K562 (cell line): Measurements from ENCODE around the gene FANCD2. TPM values are rescaled to one million over a fixed set of nuclear protein-coding genes. Genes with fewer than 3 reads are reported as not detected.

Experiments used
- CREB1 ChIP-seq, 2 experiments: sonication (generic) in 1 of 2; formaldehyde crosslinking in 1 of 2; IDR thresholded peaks; 2 replicates each; pipeline versions ENCODE4 v1.6.1 to v1.8.0; 2012 to 2022; ENCODE audit warnings: inconsistent platforms in 1 of 2, mild to moderate bottlenecking in 1 of 2, missing genetic modification reagents in 1 of 2, moderate library complexity in 1 of 2
- MAZ ChIP-seq, 2 experiments: fragments of 450-650 bp in 1 of 2; sonication (generic) in 1 of 2; formaldehyde crosslinking; IDR thresholded peaks in 1 of 2; conservative IDR thresholded peaks in 1 of 2; 2 replicates each; pipeline versions ENCODE4 v1.4.0 to v1.5.0; 2020; ENCODE audit warnings: mild to moderate bottlenecking in 1 of 2, missing genetic modification reagents in 1 of 2
- MTA1 ChIP-seq: fragments of 450-650 bp; IDR thresholded peaks from 2 replicates; pipeline ENCODE4 v1.6.1; 2017; ENCODE audit warnings: borderline replicate concordance
- PHB2 ChIP-seq: fragments of 450-650 bp; IDR thresholded peaks from 2 replicates; pipeline ENCODE4 v1.6.1; 2017; ENCODE audit warnings: low read depth
- RHOXF2B ChIP-seq: fragments of 250-450 bp; sonication (Bioruptor Pico); conservative IDR thresholded peaks from 2 replicates; pipeline ENCODE4 v1.5.1; 2021
- ZBED1 ChIP-seq: IDR thresholded peaks from 2 replicates; pipeline ENCODE4 v1.6.1; 2014
- ZFPM2 ChIP-seq: fragments of 250-450 bp; sonication (Bioruptor Pico); IDR thresholded peaks from 2 replicates; pipeline ENCODE4 v1.5.1; 2022; ENCODE audit warnings: mild to moderate bottlenecking
- ZNF408 ChIP-seq: fragments of 250-450 bp; sonication (Bioruptor Pico); IDR thresholded peaks from 2 replicates; pipeline ENCODE4 v1.4.0; 2020; ENCODE audit warnings: low read depth, mild to moderate bottlenecking, moderate library complexity
- polyA plus RNA-seq, 8 experiments: library from polyadenylated mRNA; depleted of rRNA in 4 of 8; stranded (reverse) in 5 of 8; unstranded in 3 of 8; fragments of >200 nt; fragmentation: Nextera tagmentation in 2 of 8; fragmentation: Illumina TruSeq in 1 of 8; extraction: Ambion mirVana in 2 of 8; extraction: Trizol in 1 of 8; gene quantifications; 2 replicates each; pipeline versions ENCODE4 v1.2.1 to v1.2.3, GENCODE V29; 2011 to 2014; ENCODE audit warnings: inconsistent platforms in 1 of 8, missing spikeins in 1 of 8
- total RNA-seq, 7 experiments: library from RNA; depleted of rRNA in 6 of 7; stranded (reverse); fragments of >200 nt in 6 of 7; fragmentation: Illumina TruSeq in 2 of 7; extraction: Trizol in 2 of 7; gene quantifications; 2 replicates each; pipeline versions ENCODE4 v1.2.1 to v1.2.3, GENCODE V29; 2011 to 2021; ENCODE audit warnings: low replicate concordance in 1 of 7
- TF ChIP-seq, protein P1 (sequence below): sonication (generic); formaldehyde crosslinking; IDR thresholded peaks from 2 replicates; pipeline ENCODE4 v1.8.0; 2023; ENCODE audit warnings: mild to moderate bottlenecking, missing genetic modification reagents
- TF ChIP-seq, protein P2 (sequence below): fragments of 450-650 bp; IDR thresholded peaks from 2 replicates; pipeline ENCODE4 v1.6.1; 2016; ENCODE audit warnings: mild to moderate bottlenecking, moderate library complexity
- TF ChIP-seq, protein P3 (sequence below): fragments of 450-650 bp; formaldehyde crosslinking; IDR thresholded peaks from 2 replicates; pipeline ENCODE4 v1.4.0; 2022; ENCODE audit warnings: mild to moderate bottlenecking, moderate library complexity

FANCD2 gene
- total and polyA plus RNA-seq, 9 of the 15 experiments (the other 6 are each of a cell fraction or from before 2014, with no cell fraction given) = 59.4 to 137 (median 96.1) TPM

DNA sequence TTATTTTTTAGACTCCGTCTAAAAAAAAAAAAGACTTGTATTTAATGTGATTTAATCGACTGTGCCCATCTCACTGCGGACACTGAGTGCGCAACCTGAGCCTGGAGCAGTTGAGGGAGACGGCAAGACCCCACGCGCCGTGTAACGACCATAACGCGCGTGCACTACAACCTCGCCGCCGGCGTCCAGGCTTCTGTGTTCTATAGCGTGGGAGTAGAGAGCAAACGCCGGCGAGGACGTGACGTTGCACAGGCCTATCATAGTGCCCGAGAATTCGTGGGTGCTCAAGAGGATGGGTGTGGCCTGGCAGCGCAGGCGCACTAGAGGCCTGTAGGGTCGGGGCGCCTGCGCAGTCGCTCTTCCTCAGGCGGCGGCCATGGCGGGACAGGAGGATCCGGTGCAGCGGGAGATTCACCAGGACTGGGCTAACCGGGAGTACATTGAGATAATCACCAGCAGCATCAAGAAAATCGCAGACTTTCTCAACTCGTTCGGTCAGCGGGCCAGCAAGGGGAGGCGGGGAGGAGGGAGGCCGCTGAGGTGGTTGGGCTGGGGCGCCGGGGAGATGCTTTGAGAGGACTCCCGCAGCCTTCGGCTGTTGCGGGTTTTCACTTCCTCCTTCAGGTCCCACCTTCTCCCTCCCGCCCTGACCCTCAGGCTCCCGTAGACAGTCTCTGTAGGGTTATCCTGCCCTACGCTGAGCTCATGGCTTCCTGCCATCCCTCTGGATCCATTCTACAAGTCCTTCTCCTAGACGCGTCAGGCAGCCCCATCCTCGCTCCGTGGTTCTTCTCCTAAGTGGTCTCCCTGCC, 89.3 kb downstream of the FANCD2 start, which contains the start of gene BRK1 (continued):
- TF ChIP-seq, protein P1, sequence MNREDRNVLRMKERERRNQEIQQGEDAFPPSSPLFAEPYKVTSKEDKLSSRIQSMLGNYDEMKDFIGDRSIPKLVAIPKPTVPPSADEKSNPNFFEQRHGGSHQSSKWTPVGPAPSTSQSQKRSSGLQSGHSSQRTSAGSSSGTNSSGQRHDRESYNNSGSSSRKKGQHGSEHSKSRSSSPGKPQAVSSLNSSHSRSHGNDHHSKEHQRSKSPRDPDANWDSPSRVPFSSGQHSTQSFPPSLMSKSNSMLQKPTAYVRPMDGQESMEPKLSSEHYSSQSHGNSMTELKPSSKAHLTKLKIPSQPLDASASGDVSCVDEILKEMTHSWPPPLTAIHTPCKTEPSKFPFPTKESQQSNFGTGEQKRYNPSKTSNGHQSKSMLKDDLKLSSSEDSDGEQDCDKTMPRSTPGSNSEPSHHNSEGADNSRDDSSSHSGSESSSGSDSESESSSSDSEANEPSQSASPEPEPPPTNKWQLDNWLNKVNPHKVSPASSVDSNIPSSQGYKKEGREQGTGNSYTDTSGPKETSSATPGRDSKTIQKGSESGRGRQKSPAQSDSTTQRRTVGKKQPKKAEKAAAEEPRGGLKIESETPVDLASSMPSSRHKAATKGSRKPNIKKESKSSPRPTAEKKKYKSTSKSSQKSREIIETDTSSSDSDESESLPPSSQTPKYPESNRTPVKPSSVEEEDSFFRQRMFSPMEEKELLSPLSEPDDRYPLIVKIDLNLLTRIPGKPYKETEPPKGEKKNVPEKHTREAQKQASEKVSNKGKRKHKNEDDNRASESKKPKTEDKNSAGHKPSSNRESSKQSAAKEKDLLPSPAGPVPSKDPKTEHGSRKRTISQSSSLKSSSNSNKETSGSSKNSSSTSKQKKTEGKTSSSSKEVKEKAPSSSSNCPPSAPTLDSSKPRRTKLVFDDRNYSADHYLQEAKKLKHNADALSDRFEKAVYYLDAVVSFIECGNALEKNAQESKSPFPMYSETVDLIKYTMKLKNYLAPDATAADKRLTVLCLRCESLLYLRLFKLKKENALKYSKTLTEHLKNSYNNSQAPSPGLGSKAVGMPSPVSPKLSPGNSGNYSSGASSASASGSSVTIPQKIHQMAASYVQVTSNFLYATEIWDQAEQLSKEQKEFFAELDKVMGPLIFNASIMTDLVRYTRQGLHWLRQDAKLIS (CRISPR knock-in tag) = peak; percentile 79
- TF ChIP-seq PHB2 (no peak), CREB1 (IDR thresholded peaks at IDR 0.05) (peak; percentile 92), CREB1 (CRISPR knock-in tag; IDR thresholded peaks at IDR 0.05) (peak; percentile 94), ZBED1 (peak; percentile 61; the same call in 1 of the 2 replicates), MAZ (CRISPR knock-in tag; conservative IDR thresholded peaks at IDR 0.05 in 1 of 2, IDR thresholded peaks at IDR 0.05 in 1 of 2) (peak; percentile 51 to 60), ZFPM2 (CRISPR knock-in tag) (no peak), RHOXF2B (CRISPR knock-in tag) (no peak), MTA1 (no peak), ZNF408 (no peak)
- TF ChIP-seq, protein P2, sequence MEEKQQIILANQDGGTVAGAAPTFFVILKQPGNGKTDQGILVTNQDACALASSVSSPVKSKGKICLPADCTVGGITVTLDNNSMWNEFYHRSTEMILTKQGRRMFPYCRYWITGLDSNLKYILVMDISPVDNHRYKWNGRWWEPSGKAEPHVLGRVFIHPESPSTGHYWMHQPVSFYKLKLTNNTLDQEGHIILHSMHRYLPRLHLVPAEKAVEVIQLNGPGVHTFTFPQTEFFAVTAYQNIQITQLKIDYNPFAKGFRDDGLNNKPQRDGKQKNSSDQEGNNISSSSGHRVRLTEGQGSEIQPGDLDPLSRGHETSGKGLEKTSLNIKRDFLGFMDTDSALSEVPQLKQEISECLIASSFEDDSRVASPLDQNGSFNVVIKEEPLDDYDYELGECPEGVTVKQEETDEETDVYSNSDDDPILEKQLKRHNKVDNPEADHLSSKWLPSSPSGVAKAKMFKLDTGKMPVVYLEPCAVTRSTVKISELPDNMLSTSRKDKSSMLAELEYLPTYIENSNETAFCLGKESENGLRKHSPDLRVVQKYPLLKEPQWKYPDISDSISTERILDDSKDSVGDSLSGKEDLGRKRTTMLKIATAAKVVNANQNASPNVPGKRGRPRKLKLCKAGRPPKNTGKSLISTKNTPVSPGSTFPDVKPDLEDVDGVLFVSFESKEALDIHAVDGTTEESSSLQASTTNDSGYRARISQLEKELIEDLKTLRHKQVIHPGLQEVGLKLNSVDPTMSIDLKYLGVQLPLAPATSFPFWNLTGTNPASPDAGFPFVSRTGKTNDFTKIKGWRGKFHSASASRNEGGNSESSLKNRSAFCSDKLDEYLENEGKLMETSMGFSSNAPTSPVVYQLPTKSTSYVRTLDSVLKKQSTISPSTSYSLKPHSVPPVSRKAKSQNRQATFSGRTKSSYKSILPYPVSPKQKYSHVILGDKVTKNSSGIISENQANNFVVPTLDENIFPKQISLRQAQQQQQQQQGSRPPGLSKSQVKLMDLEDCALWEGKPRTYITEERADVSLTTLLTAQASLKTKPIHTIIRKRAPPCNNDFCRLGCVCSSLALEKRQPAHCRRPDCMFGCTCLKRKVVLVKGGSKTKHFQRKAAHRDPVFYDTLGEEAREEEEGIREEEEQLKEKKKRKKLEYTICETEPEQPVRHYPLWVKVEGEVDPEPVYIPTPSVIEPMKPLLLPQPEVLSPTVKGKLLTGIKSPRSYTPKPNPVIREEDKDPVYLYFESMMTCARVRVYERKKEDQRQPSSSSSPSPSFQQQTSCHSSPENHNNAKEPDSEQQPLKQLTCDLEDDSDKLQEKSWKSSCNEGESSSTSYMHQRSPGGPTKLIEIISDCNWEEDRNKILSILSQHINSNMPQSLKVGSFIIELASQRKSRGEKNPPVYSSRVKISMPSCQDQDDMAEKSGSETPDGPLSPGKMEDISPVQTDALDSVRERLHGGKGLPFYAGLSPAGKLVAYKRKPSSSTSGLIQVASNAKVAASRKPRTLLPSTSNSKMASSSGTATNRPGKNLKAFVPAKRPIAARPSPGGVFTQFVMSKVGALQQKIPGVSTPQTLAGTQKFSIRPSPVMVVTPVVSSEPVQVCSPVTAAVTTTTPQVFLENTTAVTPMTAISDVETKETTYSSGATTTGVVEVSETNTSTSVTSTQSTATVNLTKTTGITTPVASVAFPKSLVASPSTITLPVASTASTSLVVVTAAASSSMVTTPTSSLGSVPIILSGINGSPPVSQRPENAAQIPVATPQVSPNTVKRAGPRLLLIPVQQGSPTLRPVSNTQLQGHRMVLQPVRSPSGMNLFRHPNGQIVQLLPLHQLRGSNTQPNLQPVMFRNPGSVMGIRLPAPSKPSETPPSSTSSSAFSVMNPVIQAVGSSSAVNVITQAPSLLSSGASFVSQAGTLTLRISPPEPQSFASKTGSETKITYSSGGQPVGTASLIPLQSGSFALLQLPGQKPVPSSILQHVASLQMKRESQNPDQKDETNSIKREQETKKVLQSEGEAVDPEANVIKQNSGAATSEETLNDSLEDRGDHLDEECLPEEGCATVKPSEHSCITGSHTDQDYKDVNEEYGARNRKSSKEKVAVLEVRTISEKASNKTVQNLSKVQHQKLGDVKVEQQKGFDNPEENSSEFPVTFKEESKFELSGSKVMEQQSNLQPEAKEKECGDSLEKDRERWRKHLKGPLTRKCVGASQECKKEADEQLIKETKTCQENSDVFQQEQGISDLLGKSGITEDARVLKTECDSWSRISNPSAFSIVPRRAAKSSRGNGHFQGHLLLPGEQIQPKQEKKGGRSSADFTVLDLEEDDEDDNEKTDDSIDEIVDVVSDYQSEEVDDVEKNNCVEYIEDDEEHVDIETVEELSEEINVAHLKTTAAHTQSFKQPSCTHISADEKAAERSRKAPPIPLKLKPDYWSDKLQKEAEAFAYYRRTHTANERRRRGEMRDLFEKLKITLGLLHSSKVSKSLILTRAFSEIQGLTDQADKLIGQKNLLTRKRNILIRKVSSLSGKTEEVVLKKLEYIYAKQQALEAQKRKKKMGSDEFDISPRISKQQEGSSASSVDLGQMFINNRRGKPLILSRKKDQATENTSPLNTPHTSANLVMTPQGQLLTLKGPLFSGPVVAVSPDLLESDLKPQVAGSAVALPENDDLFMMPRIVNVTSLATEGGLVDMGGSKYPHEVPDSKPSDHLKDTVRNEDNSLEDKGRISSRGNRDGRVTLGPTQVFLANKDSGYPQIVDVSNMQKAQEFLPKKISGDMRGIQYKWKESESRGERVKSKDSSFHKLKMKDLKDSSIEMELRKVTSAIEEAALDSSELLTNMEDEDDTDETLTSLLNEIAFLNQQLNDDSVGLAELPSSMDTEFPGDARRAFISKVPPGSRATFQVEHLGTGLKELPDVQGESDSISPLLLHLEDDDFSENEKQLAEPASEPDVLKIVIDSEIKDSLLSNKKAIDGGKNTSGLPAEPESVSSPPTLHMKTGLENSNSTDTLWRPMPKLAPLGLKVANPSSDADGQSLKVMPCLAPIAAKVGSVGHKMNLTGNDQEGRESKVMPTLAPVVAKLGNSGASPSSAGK = peak; percentile 93
- TF ChIP-seq, protein P3, sequence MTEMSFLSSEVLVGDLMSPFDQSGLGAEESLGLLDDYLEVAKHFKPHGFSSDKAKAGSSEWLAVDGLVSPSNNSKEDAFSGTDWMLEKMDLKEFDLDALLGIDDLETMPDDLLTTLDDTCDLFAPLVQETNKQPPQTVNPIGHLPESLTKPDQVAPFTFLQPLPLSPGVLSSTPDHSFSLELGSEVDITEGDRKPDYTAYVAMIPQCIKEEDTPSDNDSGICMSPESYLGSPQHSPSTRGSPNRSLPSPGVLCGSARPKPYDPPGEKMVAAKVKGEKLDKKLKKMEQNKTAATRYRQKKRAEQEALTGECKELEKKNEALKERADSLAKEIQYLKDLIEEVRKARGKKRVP (CRISPR knock-in tag) = peak; percentile 44; the same call in 1 of the 2 replicates
